ENCODE results near the gene SMTN.

Gene SMTN

GRCh38 chr22:31124811-31125465, 43.8 kb downstream of the SMTN start:
- in situ Hi-C loops (cut with MboI; ENCODE audit: low sequenced_read_pairs), result no loop called here

GRCh38 chr22:31125521-31126117, 44.5 kb downstream of the SMTN start:
- in situ Hi-C loops (cut with MboI; ENCODE audit: low sequenced_read_pairs), result no loop called here

GRCh38 chr22:31126128-31126868, 45.2 kb downstream of the SMTN start:
- in situ Hi-C loops (cut with MboI; ENCODE audit: low sequenced_read_pairs), result no loop called here

- in situ Hi-C loops (cut with MboI; ENCODE audit: low sequenced_read_pairs), result no loop called here
Measured at GRCh38 chr22:31126869-31127175, 45.7 kb downstream of the SMTN start.

GRCh38 chr22:31127181-31127772, 46.2 kb downstream of the SMTN start:
- in situ Hi-C loops (cut with MboI; ENCODE audit: low sequenced_read_pairs), result no loop called here

GRCh38 chr22:31128156-31128555, 47.0 kb downstream of the SMTN start:
- in situ Hi-C loops (cut with MboI; ENCODE audit: low sequenced_read_pairs), result no loop called here

GRCh38 chr22:31130873-31131272, 49.8 kb downstream of the SMTN start:
- in situ Hi-C loops (cut with MboI; ENCODE audit: low sequenced_read_pairs), result no loop called here

- in situ Hi-C loops (cut with MboI; ENCODE audit: low sequenced_read_pairs), result no loop called here
Measured at GRCh38 chr22:31133911-31134310, 52.8 kb downstream of the SMTN start.

GRCh38 chr22:31134688-31135087, 53.6 kb downstream of the SMTN start:
- in situ Hi-C loops (cut with MboI; ENCODE audit: low sequenced_read_pairs), result no loop called here

GRCh38 chr22:31135706-31136105, 54.6 kb downstream of the SMTN start:
- in situ Hi-C loops (cut with MboI; ENCODE audit: low sequenced_read_pairs), result no loop called here

- in situ Hi-C loops (cut with MboI; ENCODE audit: low sequenced_read_pairs), result no loop called here
Measured at GRCh38 chr22:31136155-31136554, 55.0 kb downstream of the SMTN start.

- in situ Hi-C loops (cut with MboI; ENCODE audit: low sequenced_read_pairs), result no loop called here
Measured at GRCh38 chr22:31136711-31137110, 55.6 kb downstream of the SMTN start.

GRCh38 chr22:31137721-31138120, 56.6 kb downstream of the SMTN start:
- in situ Hi-C loops (cut with MboI; ENCODE audit: low sequenced_read_pairs), result no loop called here

- in situ Hi-C loops (cut with MboI; ENCODE audit: low sequenced_read_pairs), result no loop called here
Measured at GRCh38 chr22:31138126-31138525, 57.0 kb downstream of the SMTN start.

- in situ Hi-C loops (cut with MboI; ENCODE audit: low sequenced_read_pairs), result no loop called here
Measured at GRCh38 chr22:31139066-31139465, 57.9 kb downstream of the SMTN start.

GRCh38 chr22:31139866-31140716, 59.0 kb downstream of the SMTN start, which contains the start of gene PLA2G3:
Gene PLA2G3 (minus strand): TSS chr22:31140508. CDS start chr22:31140354, 154 bp downstream.
- in situ Hi-C loops (cut with MboI; ENCODE audit: low sequenced_read_pairs), result loop anchor here (10.0 kb wide), 1 partner anchor 45 kb away; no protein-coding TSS in a partner anchor

GRCh38 chr22:31140746-31141145, 59.6 kb downstream of the SMTN start:
- in situ Hi-C loops (cut with MboI; ENCODE audit: low sequenced_read_pairs), result loop anchor here (10.0 kb wide), 1 partner anchor 46 kb away; no protein-coding TSS in a partner anchor

GRCh38 chr22:31141551-31141950, 60.4 kb downstream of the SMTN start:
- in situ Hi-C loops (cut with MboI; ENCODE audit: low sequenced_read_pairs), result loop anchor here (10.0 kb wide), 1 partner anchor 47 kb away; no protein-coding TSS in a partner anchor

GRCh38 chr22:31142285-31142684, 61.2 kb downstream of the SMTN start:
- in situ Hi-C loops (cut with MboI; ENCODE audit: low sequenced_read_pairs), result loop anchor here (10.0 kb wide), 1 partner anchor 47 kb away; no protein-coding TSS in a partner anchor

- in situ Hi-C loops (cut with MboI; ENCODE audit: low sequenced_read_pairs), result loop anchor here (10.0 kb wide), 1 partner anchor 48 kb away; no protein-coding TSS in a partner anchor
Measured at GRCh38 chr22:31143038-31143437, 61.9 kb downstream of the SMTN start.

Measured in HL-60/S4 (cell line).